Measurements from ENCODE around the gene SLC13A4.

SLC13A4 gene

GRCh38 chr7:135714534-135715009 lies 13.4 kb downstream of the SLC13A4 start:
- TF ChIP-seq CTCF (IDR thresholded peaks at IDR 0.05; ENCODE audit: borderline replicate concordance, extremely low read depth, low read length, poor library complexity, severe bottlenecking) (no peak), EZH2 (IDR thresholded peaks at IDR 0.05; ENCODE audit: borderline replicate concordance, low read depth, low read length, severe bottlenecking) (no peak)
- H3K27me3 ChIP-seq (ENCODE audit: insufficient read depth, low read length, poor library complexity): no peaks in the 10 kb centered on the region
- no peaks in the 10 kb centered on the region for H4K20me1 ChIP-seq (ENCODE audit: insufficient read depth, low read length)
- ATAC-seq (ENCODE audit: insufficient read depth, low read depth) (no peak), DNase-seq (no peak)
- no peaks in the 10 kb centered on the region for H3K36me3 ChIP-seq (ENCODE audit: insufficient read depth, low read length)
- no peaks in the 10 kb centered on the region for H3K79me2 ChIP-seq (ENCODE audit: insufficient read depth, low read length)
- H3K4me1 ChIP-seq (ENCODE audit: insufficient read depth, low read length): no peaks in the 10 kb centered on the region
- H3K4me3 ChIP-seq (ENCODE audit: low read depth in 1 of 2, low read length in 2 of 2): no peak overlapping the region
- H3K9me3 ChIP-seq (ENCODE audit: insufficient read depth, low read length, severe bottlenecking): no peaks in the 10 kb centered on the region
- no peak overlapping the region for H3K9ac ChIP-seq (ENCODE audit: low read depth, low read length)
- H3K27ac ChIP-seq (ENCODE audit: low read length): no peak overlapping the region
- H2AFZ ChIP-seq (ENCODE audit: low read depth, low read length): no peak overlapping the region
- no peak overlapping the region for H3K4me2 ChIP-seq (ENCODE audit: insufficient read depth, low read length)

GRCh38 chr7:135713836-135714470 lies 14.0 kb downstream of the SLC13A4 start:
- Histone ChIP-seq H3K9ac (ENCODE audit: low read depth, low read length) (no peak overlapping the region), H3K79me2 (ENCODE audit: insufficient read depth, low read length) (no peaks in the 10 kb centered on the region), H3K9me3 (ENCODE audit: insufficient read depth, low read length, severe bottlenecking) (no peaks in the 10 kb centered on the region), H3K27me3 (ENCODE audit: insufficient read depth, low read length, poor library complexity) (no peaks in the 10 kb centered on the region), H2AFZ (ENCODE audit: low read depth, low read length) (no peak overlapping the region), H4K20me1 (ENCODE audit: insufficient read depth, low read length) (no peaks in the 10 kb centered on the region), H3K36me3 (ENCODE audit: insufficient read depth, low read length) (no peaks in the 10 kb centered on the region), H3K4me2 (ENCODE audit: insufficient read depth, low read length) (no peak overlapping the region), H3K4me1 (ENCODE audit: insufficient read depth, low read length) (no peaks in the 10 kb centered on the region), H3K4me3 (ENCODE audit: low read depth in 1 of 2, low read length in 2 of 2) (no peak overlapping the region), H3K27ac (ENCODE audit: low read length) (no peak overlapping the region)
- no peak for ATAC-seq (ENCODE audit: insufficient read depth, low read depth)
- DNase-seq: no peak
- TF ChIP-seq EZH2 (IDR thresholded peaks at IDR 0.05; ENCODE audit: borderline replicate concordance, low read depth, low read length, severe bottlenecking) (no peak), CTCF (IDR thresholded peaks at IDR 0.05; ENCODE audit: borderline replicate concordance, extremely low read depth, low read length, poor library complexity, severe bottlenecking) (no peak)

- Histone ChIP-seq H4K20me1 (ENCODE audit: insufficient read depth, low read length) (no peaks in the 10 kb centered on the region), H3K27ac (ENCODE audit: low read length) (no peak overlapping the region), H3K79me2 (ENCODE audit: insufficient read depth, low read length) (no peaks in the 10 kb centered on the region), H3K36me3 (ENCODE audit: insufficient read depth, low read length) (no peaks in the 10 kb centered on the region), H3K9me3 (ENCODE audit: insufficient read depth, low read length, severe bottlenecking) (no peaks in the 10 kb centered on the region), H3K27me3 (ENCODE audit: insufficient read depth, low read length, poor library complexity) (no peaks in the 10 kb centered on the region), H3K9ac (ENCODE audit: low read depth, low read length) (no peak overlapping the region), H3K4me2 (ENCODE audit: insufficient read depth, low read length) (no peak overlapping the region), H2AFZ (ENCODE audit: low read depth, low read length) (no peak overlapping the region), H3K4me1 (ENCODE audit: insufficient read depth, low read length) (no peaks in the 10 kb centered on the region), H3K4me3 (ENCODE audit: low read depth in 1 of 2, low read length in 2 of 2) (no peak overlapping the region)
- no peak for TF ChIP-seq CTCF (IDR thresholded peaks at IDR 0.05; ENCODE audit: borderline replicate concordance, extremely low read depth, low read length, poor library complexity, severe bottlenecking)
- TF ChIP-seq EZH2 (IDR thresholded peaks at IDR 0.05; ENCODE audit: borderline replicate concordance, low read depth, low read length, severe bottlenecking): no peak
- ATAC-seq (ENCODE audit: insufficient read depth, low read depth) (no peak), DNase-seq (no peak)
These were observed 15.2 kb downstream of the SLC13A4 start for GRCh38 chr7:135712796-135713195.

All from DND-41 (cell line).